SU-DHL-6 (cell line): ENCODE data around the gene DPP9.

Experiments used
- CTCF ChIP-seq: fragments of 200-600 bp; sonication (generic); IDR thresholded peaks from one replicate; pipeline ENCODE4 v1.5.1; 2017; ENCODE audit warnings: antibody characterized with exemption, mild to moderate bottlenecking, low read length, moderate library complexity; ENCODE audit not compliant: insufficient read depth, poor library complexity, severe bottlenecking
- EZH2phosphoT487 ChIP-seq: fragments of 200-600 bp; sonication (generic), shearing (Covaris generic); conservative IDR thresholded peaks from 2 replicates; pipeline ENCODE4 v1.6.1; 2018; ENCODE audit warnings: mild to moderate bottlenecking, antibody characterized with exemption, low read length, moderate library complexity, mixed read lengths

GRCh38 chr19:4719499-4719866 is 4.2 kb downstream of the DPP9 start:
- no peak for TF ChIP-seq CTCF
- TF ChIP-seq EZH2phosphoT487 = no peak
